Sigmoid colon (tissue), 7 donors: ENCODE measurements around the gene PAWR. TPM values are rescaled to one million over a fixed set of nuclear protein-coding genes. Genes with fewer than 3 reads are reported as not detected.
"Not testable (repeated sequence)": the region's sequence is repeated elsewhere in the genome, so short reads cannot be mapped to it uniquely, and the experiment has no call there.

Experiments used
- DNase-seq: peaks from one replicate; pipeline ENCODE4 v3.0.0-alpha.2; 2019
- H3K27ac ChIP-seq, 4 donors: fragments of 200-600 bp; sonication (generic); one replicate each; pipeline ENCODE4 v1.5.1; 2016 to 2019; ENCODE audit warnings: mild to moderate bottlenecking in 1 of 4
- H3K27me3 ChIP-seq, 3 donors: fragments of 200-600 bp; sonication (generic); one replicate each; pipeline ENCODE4 v1.5.1; 2019; ENCODE audit warnings: mild to moderate bottlenecking in 1 of 3
- H3K36me3 ChIP-seq, 4 donors: fragments of 200-600 bp; sonication (generic); one replicate each; pipeline ENCODE4 v1.5.1; 2016 to 2019
- H3K4me1 ChIP-seq, 4 donors: fragments of 200-600 bp; sonication (generic); one replicate each; pipeline ENCODE4 v1.5.1; 2017 to 2019
- H3K4me3 ChIP-seq, 4 donors: fragments of 200-600 bp; sonication (generic); one replicate each; pipeline ENCODE4 v1.5.1; 2017 to 2019; ENCODE audit warnings: mild to moderate bottlenecking in 2 of 4, moderate library complexity in 1 of 4
- H3K9me3 ChIP-seq, 4 donors: fragments of 200-600 bp in 3 of 4; sonication (generic) in 3 of 4; one replicate each; pipeline versions ENCODE4 v1.5.1 to v1.6.1; 2013 to 2019
- EP300 ChIP-seq, 4 donors: sonication (generic); formaldehyde crosslinking; IDR thresholded peaks; one replicate each; pipeline ENCODE4 v1.6.1; 2017; ENCODE audit warnings: antibody characterized with exemption in 4 of 4
- POLR2A ChIP-seq, 2 donors: fragments of 450-650 bp; IDR thresholded peaks; one replicate each; pipeline ENCODE4 v1.6.1; 2016; ENCODE audit warnings: antibody characterized with exemption in 2 of 2, mild to moderate bottlenecking in 2 of 2, moderate library complexity in 2 of 2
- POLR2AphosphoS5 ChIP-seq, 4 donors: sonication (generic); formaldehyde crosslinking; IDR thresholded peaks; one replicate each; pipeline ENCODE4 v1.6.1; 2017; ENCODE audit warnings: antibody characterized with exemption in 4 of 4
- WGBS, 2 donors: extraction: QIAGEN DNeasy Blood & Tissue Kit; methylation state at CpG; one replicate each; pipeline ENCODE4 v1.1.7; 2013; 5-methylcytosine and 5-hydroxymethylcytosine counted together
- intact Hi-C: fragments of 100-400 bp; cut with DNase I; formaldehyde crosslinking; loops from one replicate; pipeline ENCODE4 v1.15.1; 2023
- polyA plus RNA-seq, 3 donors: library from polyadenylated mRNA; stranded (reverse); fragments of 200-250 nt; gene quantifications; one replicate each; pipeline ENCODE4 v1.2.3, GENCODE V29; 2013
- total RNA-seq, 4 donors: library from RNA; depleted of rRNA; stranded (reverse); fragments of >200 nt; gene quantifications; one replicate each; pipeline ENCODE4 v1.1.0, GENCODE V29; 2016
- TF ChIP-seq, protein P1 (sequence below), 4 experiments: fragments of 450-650 bp in 3 of 4; fragments of 200-600 bp in 1 of 4; IDR thresholded peaks; one replicate each; pipeline ENCODE4 v1.5.1; 2016 to 2019; ENCODE audit warnings: antibody characterized with exemption in 4 of 4, mild to moderate bottlenecking in 3 of 4, moderate library complexity in 2 of 4
- donor health status: healthy with polysubstance abuse.
- donor health status: Bipolar disorder and iron deficiency.
- donor health status: healthy.

PAWR gene
- total and polyA plus RNA-seq, 7 donors, result 7.8 to 53.5 (median 24.5) TPM

- intact Hi-C loops, result loop anchor here (5.0 kb wide), 1 partner anchor 131 kb away; no protein-coding TSS in a partner anchor
- Histone ChIP-seq H3K4me3 (peak overlapping the region in 3 of 4 donors; percentile 69 to 86 (median 85)), H3K27me3 (no peaks in the 10 kb centered on the region), H3K9me3 (no peaks in the 10 kb centered on the region), H3K36me3 (no peaks in the 10 kb centered on the region), H3K27ac (peak overlapping the region in 2 of 4 donors; percentile 90 to 91), H3K4me1 (peaks cover 0 to 43% (median 14%) of the 10 kb centered on the region in 4 donors)
- no peak for DNase-seq
- TF ChIP-seq, protein P1, sequence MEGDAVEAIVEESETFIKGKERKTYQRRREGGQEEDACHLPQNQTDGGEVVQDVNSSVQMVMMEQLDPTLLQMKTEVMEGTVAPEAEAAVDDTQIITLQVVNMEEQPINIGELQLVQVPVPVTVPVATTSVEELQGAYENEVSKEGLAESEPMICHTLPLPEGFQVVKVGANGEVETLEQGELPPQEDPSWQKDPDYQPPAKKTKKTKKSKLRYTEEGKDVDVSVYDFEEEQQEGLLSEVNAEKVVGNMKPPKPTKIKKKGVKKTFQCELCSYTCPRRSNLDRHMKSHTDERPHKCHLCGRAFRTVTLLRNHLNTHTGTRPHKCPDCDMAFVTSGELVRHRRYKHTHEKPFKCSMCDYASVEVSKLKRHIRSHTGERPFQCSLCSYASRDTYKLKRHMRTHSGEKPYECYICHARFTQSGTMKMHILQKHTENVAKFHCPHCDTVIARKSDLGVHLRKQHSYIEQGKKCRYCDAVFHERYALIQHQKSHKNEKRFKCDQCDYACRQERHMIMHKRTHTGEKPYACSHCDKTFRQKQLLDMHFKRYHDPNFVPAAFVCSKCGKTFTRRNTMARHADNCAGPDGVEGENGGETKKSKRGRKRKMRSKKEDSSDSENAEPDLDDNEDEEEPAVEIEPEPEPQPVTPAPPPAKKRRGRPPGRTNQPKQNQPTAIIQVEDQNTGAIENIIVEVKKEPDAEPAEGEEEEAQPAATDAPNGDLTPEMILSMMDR (IDR thresholded peaks at IDR 0.05), result no peak
- TF ChIP-seq POLR2A (IDR thresholded peaks at IDR 0.05) (no peak), EP300 (IDR thresholded peaks at IDR 0.05) (no peak), POLR2AphosphoS5 (IDR thresholded peaks at IDR 0.05) (no peak)
- 4 to 14% methylated on average over 6 of the region's 6 CpGs for WGBS, 2 donors
Observed at GRCh38 chr12:79688376-79689060, 2.2 kb downstream of the PAWR start.

DNA sequence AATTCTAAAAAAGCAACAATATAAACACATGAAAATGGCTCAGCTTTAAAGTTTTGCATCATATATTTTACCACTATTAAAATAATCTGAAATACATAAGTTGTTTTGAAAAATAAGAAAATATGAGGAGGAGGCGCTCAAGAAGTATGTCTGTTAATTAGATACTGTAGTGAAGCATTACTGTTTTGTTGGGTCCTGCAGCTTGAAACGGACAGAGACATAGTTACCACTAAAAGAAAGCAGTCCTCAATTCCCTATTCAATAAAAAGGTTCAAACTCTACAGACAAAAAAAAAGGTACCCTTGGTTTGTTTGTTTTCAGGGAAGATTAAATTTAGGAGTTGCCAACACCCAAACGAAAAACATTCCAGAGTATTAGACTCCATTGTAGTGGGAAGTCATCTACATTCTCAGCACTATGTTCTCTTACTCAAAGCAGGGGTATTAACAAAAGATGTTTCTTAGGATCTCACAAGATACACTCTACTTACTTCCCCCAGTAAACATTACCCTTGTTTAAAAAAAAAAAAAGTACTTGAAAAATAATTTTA lies 3.0 kb downstream of the PAWR start:
- H3K27ac ChIP-seq, result peak overlapping the region in 1 of 4 donors; percentile 91
- peaks cover 0 to 43% (median 14%) of the 10 kb centered on the region in 4 donors for H3K4me1 ChIP-seq
- DNase-seq, result no peak
- no peak for TF ChIP-seq POLR2A (IDR thresholded peaks at IDR 0.05)
- TF ChIP-seq POLR2AphosphoS5 (IDR thresholded peaks at IDR 0.05), result no peak
- TF ChIP-seq, protein P1 (IDR thresholded peaks at IDR 0.05), result no peak
- TF ChIP-seq EP300 (IDR thresholded peaks at IDR 0.05), result no peak
- H3K4me3 ChIP-seq, result no peak overlapping the region
- 11 to 54% methylated on average over 3 of the region's 3 CpGs for WGBS, 2 donors
- no peaks in the 10 kb centered on the region for H3K36me3 ChIP-seq
- H3K9me3 ChIP-seq, result no peaks in the 10 kb centered on the region
- intact Hi-C loops, result loop anchor here (5.0 kb wide), 1 partner anchor 130 kb away; no protein-coding TSS in a partner anchor
- no peaks in the 10 kb centered on the region for H3K27me3 ChIP-seq

GRCh38 chr12:79686171-79686570 lies 4.6 kb downstream of the PAWR start:
- TF ChIP-seq, protein P1 (IDR thresholded peaks at IDR 0.05), result no peak
- TF ChIP-seq POLR2AphosphoS5 (IDR thresholded peaks at IDR 0.05) (no peak), EP300 (IDR thresholded peaks at IDR 0.05) (no peak), POLR2A (IDR thresholded peaks at IDR 0.05) (no peak)
- Histone ChIP-seq H3K4me1 (peaks cover 0 to 37% (median 8%) of the 10 kb centered on the region in 4 donors), H3K4me3 (no peak overlapping the region), H3K27ac (peak overlapping the region in 1 of 4 donors; percentile 3), H3K27me3 (no peaks in the 10 kb centered on the region), H3K36me3 (no peaks in the 10 kb centered on the region), H3K9me3 (no peaks in the 10 kb centered on the region)
- 20 to 59% methylated on average over 2 of the region's 2 CpGs for WGBS, 2 donors
- no peak for DNase-seq
- intact Hi-C loops, result loop anchor here (5.0 kb wide), 1 partner anchor 129 kb away; no protein-coding TSS in a partner anchor

- no peaks in the 10 kb centered on the region for H3K27me3 ChIP-seq
- 5 to 20% methylated on average over 1 of the region's 1 CpG for WGBS, 2 donors
- H3K9me3 ChIP-seq, result no peaks in the 10 kb centered on the region
- H3K36me3 ChIP-seq, result no peaks in the 10 kb centered on the region
- no peak for DNase-seq
- intact Hi-C loops, result loop anchor here (5.0 kb wide), 1 partner anchor 128 kb away; no protein-coding TSS in a partner anchor
- H3K4me3 ChIP-seq, result no peak overlapping the region
- peaks cover 0 to 37% (median 8%) of the 10 kb centered on the region in 4 donors for H3K4me1 ChIP-seq
- TF ChIP-seq POLR2AphosphoS5 (IDR thresholded peaks at IDR 0.05) (no peak), POLR2A (IDR thresholded peaks at IDR 0.05) (no peak), EP300 (IDR thresholded peaks at IDR 0.05) (no peak)
- TF ChIP-seq, protein P1 (IDR thresholded peaks at IDR 0.05), result no peak
- no peak overlapping the region for H3K27ac ChIP-seq
Observed at GRCh38 chr12:79685068-79685467, 5.7 kb downstream of the PAWR start.

- 91 to 93% methylated on average over 5 of the region's 5 CpGs for whole genome bisulfite sequencing, 2 donors
- intact Hi-C loops, DNase-seq, H3K9me3 ChIP-seq, H3K27me3 ChIP-seq, H3K36me3 ChIP-seq, H3K27ac ChIP-seq, H3K4me3 ChIP-seq: not testable (repeated sequence)
- H3K4me1 ChIP-seq, result peaks cover 0 to 35% (median 8%) of the 10 kb centered on the region in 4 donors
Observed at GRCh38 chr12:79684338-79684737, 6.4 kb downstream of the PAWR start.
